Gastroesophageal sphincter (tissue), 4 donors: Measurements from ENCODE around the gene OCA2. TPM values are rescaled to one million over a fixed set of nuclear protein-coding genes. Genes with fewer than 3 reads are reported as not detected.
"Not testable (repeated sequence)": the region's sequence is repeated elsewhere in the genome, so short reads cannot be mapped to it uniquely, and the experiment has no call there.

Source experiments
- ATAC-seq: fragments of 150-250 bp; one replicate; pipeline ENCODE4 v1.9.1; 2016; ENCODE audit warnings: mild to moderate bottlenecking, moderate library complexity
- H3K27ac ChIP-seq, 4 donors: fragments of 200-600 bp; sonication (generic) in 3 of 4; 1 replicate in 3 of 4; 2 replicates in 1 of 4; pipeline ENCODE4 v1.5.1; 2016 to 2019
- H3K27me3 ChIP-seq: fragments of 200-600 bp; sonication (generic); one replicate; pipeline ENCODE4 v1.5.1; 2019
- H3K36me3 ChIP-seq, 2 donors: fragments of 200-600 bp; sonication (generic); one replicate each; pipeline ENCODE4 v1.5.1; 2019; ENCODE audit warnings: control low read depth in 1 of 2
- H3K4me1 ChIP-seq, 3 donors: fragments of 200-600 bp; sonication (generic); 1 replicate in 2 of 3; 2 replicates in 1 of 3; pipeline ENCODE4 v1.5.1; 2016 to 2019; ENCODE audit warnings: control low read depth in 2 of 3
- H3K4me3 ChIP-seq, 2 donors: fragments of 200-600 bp; sonication (generic); one replicate each; pipeline ENCODE4 v1.5.1; 2019; ENCODE audit warnings: mild to moderate bottlenecking in 1 of 2, moderate library complexity in 1 of 2
- H3K9me3 ChIP-seq, 3 donors: fragments of 200-600 bp; sonication (generic); one replicate each; pipeline ENCODE4 v1.5.1; 2017 to 2019; ENCODE audit warnings: control low read depth in 2 of 3
- CTCF ChIP-seq, 4 experiments: fragments of 200-600 bp in 2 of 4; fragments of 450-650 bp in 2 of 4; sonication (generic) in 1 of 4; IDR thresholded peaks; one replicate each; pipeline ENCODE4 v1.5.1; 2017 to 2019; ENCODE audit warnings: antibody characterized with exemption in 4 of 4, mild to moderate bottlenecking in 2 of 4, moderate library complexity in 2 of 4
- EP300 ChIP-seq: sonication (generic); formaldehyde crosslinking; IDR thresholded peaks from one replicate; pipeline ENCODE4 v1.6.1; 2017; ENCODE audit warnings: antibody characterized with exemption, mild to moderate bottlenecking
- POLR2A ChIP-seq, 2 donors: fragments of 450-650 bp; IDR thresholded peaks; one replicate each; pipeline ENCODE4 v1.6.1; 2017; ENCODE audit warnings: antibody characterized with exemption in 2 of 2, mild to moderate bottlenecking in 2 of 2, moderate library complexity in 1 of 2
- POLR2AphosphoS5 ChIP-seq: sonication (generic); formaldehyde crosslinking; IDR thresholded peaks from one replicate; pipeline ENCODE4 v1.6.1; 2017; ENCODE audit warnings: antibody characterized with exemption
- WGBS, 2 donors: methylation state at CpG; one replicate each; pipeline ENCODE4 v1.1.5; 2018; ENCODE audit warnings: low coverage in 1 of 2; 5-methylcytosine and 5-hydroxymethylcytosine counted together
- total RNA-seq, 4 donors: library from RNA; depleted of rRNA; stranded (reverse); fragments of >200 nt; gene quantifications; one replicate each; pipeline ENCODE4 v1.1.0, GENCODE V29; 2016

The OCA2 gene
- total RNA-seq, 4 donors from 2014 or later = 0.40 to 2.0 (median 1.1) TPM; not detected in 1

GRCh38 chr15:27722102-27722501, 377.0 kb downstream of the OCA2 start:
- Histone ChIP-seq H3K4me3 (no peak overlapping the region), H3K9me3 (peaks cover 0 to 10% (median 0%) of the 10 kb centered on the region in 3 donors), H3K4me1 (no peaks in the 10 kb centered on the region), H3K27ac (no peak overlapping the region), H3K27me3 (peaks cover 13% of the 10 kb centered on the region), H3K36me3 (no peaks in the 10 kb centered on the region)
- no peak for ATAC-seq
- TF ChIP-seq POLR2AphosphoS5 = no peak
- no peak for TF ChIP-seq CTCF (IDR thresholded peaks at IDR 0.05)
- no peak for TF ChIP-seq POLR2A (IDR thresholded peaks at IDR 0.05)
- WGBS, 2 donors = 67 to 77% methylated on average over 6 to 9 of the region's 9 CpGs

GRCh38 chr15:27714675-27715074, 384.4 kb downstream of the OCA2 start:
- WGBS, 2 donors = 78 to 86% methylated on average over 6 to 9 of the region's 11 CpGs
- ATAC-seq = no peak
- no peak overlapping the region for H3K27ac ChIP-seq
- no peak for TF ChIP-seq POLR2A (IDR thresholded peaks at IDR 0.05)
- no peak for TF ChIP-seq EP300
- TF ChIP-seq POLR2AphosphoS5 = no peak
- TF ChIP-seq CTCF (IDR thresholded peaks at IDR 0.05) = no peak
- peaks cover 0 to 36% (median 0%) of the 10 kb centered on the region in 3 donors for H3K9me3 ChIP-seq
- no peaks in the 10 kb centered on the region for H3K27me3 ChIP-seq
- no peaks in the 10 kb centered on the region for H3K4me1 ChIP-seq
- no peaks in the 10 kb centered on the region for H3K36me3 ChIP-seq
- no peak overlapping the region for H3K4me3 ChIP-seq

GRCh38 chr15:27713850-27714249, 385.3 kb downstream of the OCA2 start:
- not testable (repeated sequence) for H3K4me3 ChIP-seq, H3K27me3 ChIP-seq, ATAC-seq, H3K36me3 ChIP-seq, H3K4me1 ChIP-seq, H3K27ac ChIP-seq
- H3K9me3 ChIP-seq = peaks cover 0 to 43% (median 0%) of the 10 kb centered on the region in 3 donors
- 88 to 90% methylated on average over 8 to 9 of the region's 9 CpGs for WGBS, 2 donors

- 60 to 72% methylated on average over 1 to 2 of the region's 2 CpGs for WGBS, 2 donors
- TF ChIP-seq CTCF (IDR thresholded peaks at IDR 0.05) = no peak
- TF ChIP-seq EP300 = no peak
- TF ChIP-seq POLR2A (IDR thresholded peaks at IDR 0.05) = no peak
- no peak for TF ChIP-seq POLR2AphosphoS5
- no peak for ATAC-seq
- H3K36me3 ChIP-seq = no peaks in the 10 kb centered on the region
- H3K4me1 ChIP-seq = no peaks in the 10 kb centered on the region
- H3K27me3 ChIP-seq = peaks cover 8% of the 10 kb centered on the region
- no peak overlapping the region for H3K27ac ChIP-seq
- peaks cover 0 to 31% (median 0%) of the 10 kb centered on the region in 3 donors for H3K9me3 ChIP-seq
- H3K4me3 ChIP-seq = no peak overlapping the region
Measured at GRCh38 chr15:27707257-27707656, 391.9 kb downstream of the OCA2 start.

- Histone ChIP-seq H3K9me3 (peaks cover 0 to 31% (median 0%) of the 10 kb centered on the region in 3 donors), H3K36me3 (no peaks in the 10 kb centered on the region), H3K27me3 (peaks cover 13% of the 10 kb centered on the region), H3K4me3 (no peak overlapping the region), H3K27ac (no peak overlapping the region), H3K4me1 (no peaks in the 10 kb centered on the region)
- TF ChIP-seq EP300 (no peak), CTCF (IDR thresholded peaks at IDR 0.05) (no peak), POLR2A (IDR thresholded peaks at IDR 0.05) (no peak), POLR2AphosphoS5 (no peak)
- 85 to 91% methylated on average over 2 to 4 of the region's 5 CpGs for WGBS, 2 donors
- ATAC-seq = no peak
Measured at GRCh38 chr15:27706300-27706699, 392.8 kb downstream of the OCA2 start.
